Stimulated activated CD4-positive, alpha-beta T cell treated with anti-CD3 and anti-CD28 coated beads, Interleukin-2, amount 100 ng/mL, for 48 hours (primary cell): ENCODE measurements around the gene LSS.

Experiments used
- DNase-seq, 2 donors: peaks; one replicate each; pipeline ENCODE4 v3.0.0-alpha.2; 2020

The LSS gene

DNA sequence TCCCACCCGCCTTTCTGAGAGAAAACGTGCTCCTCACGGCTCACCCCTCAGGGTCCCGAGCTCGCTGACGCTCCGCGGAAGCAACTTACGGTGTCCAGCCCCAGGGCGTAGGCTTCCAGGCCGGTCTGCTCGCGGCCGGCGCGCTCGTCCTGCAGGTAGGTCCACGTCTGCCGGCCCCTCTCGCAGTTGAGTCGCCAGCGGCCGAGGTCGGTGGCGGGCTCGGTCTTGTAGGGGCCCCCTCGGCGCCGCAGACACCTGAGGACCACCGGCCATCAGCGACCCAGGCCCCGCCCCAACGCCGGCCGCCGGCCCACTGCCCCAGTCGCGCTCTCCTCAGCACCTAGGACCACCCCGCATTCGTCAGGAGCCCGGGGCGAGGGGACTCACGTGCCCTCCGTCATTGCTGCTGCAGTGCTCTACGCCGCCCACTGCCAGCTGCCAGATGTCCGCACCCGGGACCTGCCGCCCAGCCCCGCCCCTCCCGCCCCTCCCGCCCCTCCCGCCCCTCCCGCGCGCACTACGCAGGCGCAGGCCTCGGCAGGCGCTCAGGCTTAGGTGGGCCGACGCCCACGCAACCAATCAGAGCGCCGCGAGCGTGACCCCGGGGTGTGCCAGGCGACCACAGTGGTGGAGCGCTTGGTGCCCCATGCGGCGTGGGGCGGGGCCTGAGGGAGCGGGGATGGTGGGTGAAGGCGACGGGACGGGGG, at the start of gene LSS:
Gene LSS (minus strand): TSS at position 430 of the 707 bp plus-strand sequence. CDS start 29 bp downstream, at position 401.
- DNase-seq, result peak; percentile 88 to 94

DNA sequence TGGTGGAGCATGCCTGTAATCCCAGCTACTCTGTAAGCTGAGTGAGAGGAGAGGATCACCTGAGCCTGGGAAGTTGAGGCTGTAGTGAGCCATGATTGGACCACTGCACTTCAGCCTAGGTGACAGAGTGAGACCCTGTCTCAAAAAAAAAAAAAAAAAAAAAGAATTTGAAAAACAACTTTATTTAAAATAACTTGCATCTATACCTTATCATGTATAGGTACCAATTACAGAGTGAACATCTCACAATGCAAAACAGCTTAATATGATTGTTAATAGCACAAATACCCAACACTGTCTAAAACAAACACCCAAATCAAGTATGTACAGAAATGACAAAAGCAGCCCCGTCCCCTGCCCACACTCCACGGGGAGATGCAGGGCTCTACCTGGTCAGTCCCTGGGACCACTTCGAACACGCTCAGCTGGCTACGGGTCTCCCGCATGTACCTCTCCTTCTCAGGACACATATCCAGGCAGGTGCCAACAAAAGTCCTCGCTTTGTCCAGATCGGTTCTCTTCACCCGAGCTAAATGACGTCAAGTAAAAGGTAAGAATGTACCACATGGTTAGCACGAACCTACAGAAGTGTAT, 46.3 kb upstream of the LSS start:
- no peak for DNase-seq

DNA sequence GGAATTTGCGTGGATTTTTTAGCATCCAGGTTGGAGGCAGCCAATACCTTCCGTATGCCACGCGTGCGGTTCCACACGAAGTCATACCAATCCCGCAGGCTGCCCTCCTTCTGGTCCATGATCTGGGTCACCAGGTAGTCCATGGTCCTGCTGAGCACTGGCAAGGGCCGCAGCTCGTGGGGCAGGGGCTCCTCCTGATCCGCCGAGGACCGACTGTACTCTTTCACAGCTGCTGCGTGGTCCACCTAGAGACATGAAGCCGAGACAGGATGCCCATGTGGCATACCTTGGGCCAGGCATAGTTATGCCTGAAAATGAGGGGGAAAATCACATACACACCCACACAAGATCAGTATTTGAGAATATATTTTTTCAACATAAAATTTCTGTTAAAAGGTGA, 44.8 kb upstream of the LSS start:
- DNase-seq, result no peak

DNA sequence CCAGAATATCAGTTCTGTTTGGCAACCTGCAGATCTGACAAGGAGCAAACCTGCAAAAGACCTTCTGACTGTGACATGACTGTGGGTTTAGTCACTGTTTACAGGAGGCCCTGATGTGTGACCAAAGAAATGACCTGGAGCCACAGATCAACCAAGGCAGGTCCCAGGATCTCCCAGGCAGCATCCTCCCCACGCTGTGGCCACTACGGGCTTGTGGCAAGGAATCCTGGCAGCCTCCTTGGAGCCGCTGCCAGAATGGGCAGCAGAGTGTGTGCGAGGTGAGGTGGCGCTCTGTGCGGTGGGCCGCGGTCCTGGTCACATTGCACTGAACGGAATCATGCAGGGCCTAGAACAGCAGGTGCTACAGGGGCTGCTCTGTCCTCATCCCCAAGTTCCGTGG, 40.9 kb upstream of the LSS start:
- no peak for DNase-seq

DNA sequence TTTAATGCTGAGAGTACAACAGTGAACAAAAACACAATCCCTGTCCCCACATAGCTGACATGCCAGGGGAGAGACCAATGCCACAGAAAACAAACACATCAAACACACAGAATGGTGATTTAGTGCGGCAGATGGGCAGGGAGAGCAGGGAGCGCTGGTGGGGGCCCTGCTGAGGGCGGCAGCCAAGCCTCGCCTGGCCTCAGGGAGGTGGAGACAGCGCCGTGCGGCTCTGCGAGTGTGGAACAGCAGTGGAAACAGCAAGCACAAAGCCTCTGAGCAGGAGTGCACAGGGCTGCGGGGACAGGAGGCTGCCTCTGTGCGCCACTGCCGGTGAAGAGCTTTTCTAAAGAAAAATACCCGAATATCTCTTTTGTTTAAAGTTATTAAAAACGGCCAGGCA, 39.8 kb upstream of the LSS start:
- no peak for DNase-seq

DNA sequence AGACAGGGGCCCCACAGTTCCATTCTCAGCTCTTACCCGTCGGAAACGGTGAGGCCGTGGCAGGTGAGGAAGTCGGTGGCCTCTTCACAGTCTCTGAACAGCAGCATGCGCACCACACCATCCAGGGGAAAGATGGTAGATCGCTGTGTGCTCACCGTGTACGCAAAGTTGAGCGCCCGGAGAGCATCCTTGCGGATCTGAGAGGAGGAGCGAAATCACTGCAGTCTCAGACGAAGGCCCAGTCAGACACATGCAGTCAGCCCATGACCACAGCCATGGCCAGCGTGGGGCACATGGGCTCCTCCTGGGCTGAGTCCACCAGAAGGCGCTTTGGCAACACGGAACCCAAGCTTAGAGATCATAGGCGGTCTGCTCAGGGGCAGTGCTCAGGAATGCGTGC, 38.4 kb upstream of the LSS start:
- no peak for DNase-seq

DNA sequence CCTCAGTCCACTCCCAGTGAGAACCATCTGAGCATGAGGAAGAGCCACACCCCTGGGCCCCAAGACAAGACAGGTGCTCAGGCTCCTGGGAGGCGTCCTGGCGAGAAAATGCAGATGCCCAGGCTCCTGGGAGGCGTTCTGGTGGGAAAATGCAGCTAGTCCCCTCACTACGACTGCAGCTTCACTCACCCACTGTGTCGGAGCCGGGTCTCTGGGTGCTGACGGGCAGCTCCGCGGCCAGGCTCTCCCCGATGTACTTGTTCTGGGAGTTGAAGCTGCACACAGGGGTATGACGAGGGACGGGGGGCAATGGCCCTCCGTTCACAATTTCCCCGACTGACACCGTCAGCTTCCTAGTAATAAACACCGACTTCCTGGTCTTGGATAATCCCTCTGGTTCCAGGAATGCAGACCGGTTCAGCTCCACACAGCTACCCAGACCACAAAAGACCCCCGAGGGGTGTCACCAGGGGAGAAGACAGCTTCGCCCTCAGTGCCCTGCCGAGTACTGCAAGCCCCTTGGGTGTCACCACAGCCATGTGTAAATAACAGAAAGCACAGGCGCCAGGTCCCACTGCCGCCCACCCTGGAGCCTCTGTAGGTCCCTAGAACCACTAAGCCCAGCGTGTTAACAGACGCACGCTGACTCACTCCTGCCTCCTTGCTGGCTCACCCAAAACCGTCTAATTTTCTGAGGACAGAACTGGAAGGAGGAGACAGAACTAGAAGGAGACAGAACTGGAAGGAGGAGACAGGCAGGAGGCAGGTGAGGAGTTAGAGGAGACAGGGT, 37.4 kb upstream of the LSS start:
- no peak for DNase-seq

DNA sequence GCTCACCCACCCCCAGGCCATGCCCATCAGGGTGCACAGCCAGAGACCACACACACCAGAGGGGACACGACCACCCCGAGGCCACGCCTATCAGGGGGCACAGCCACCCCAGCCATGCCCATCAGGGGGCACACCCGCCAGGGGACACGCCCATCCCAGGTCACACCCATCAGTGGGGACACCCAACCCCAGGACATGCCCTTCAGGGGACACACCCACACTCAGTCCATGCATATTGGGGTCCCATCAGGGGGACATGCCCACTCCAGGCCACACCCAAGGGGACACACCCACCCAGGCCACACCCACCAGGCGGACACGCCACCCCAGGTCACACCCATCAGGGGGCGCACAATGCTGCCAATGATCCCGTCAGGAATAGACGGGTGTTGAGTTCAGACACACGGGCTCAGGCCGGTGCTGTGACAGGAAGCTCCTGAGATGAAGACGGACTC, 36.1 kb upstream of the LSS start:
- DNase-seq, result no peak

DNA sequence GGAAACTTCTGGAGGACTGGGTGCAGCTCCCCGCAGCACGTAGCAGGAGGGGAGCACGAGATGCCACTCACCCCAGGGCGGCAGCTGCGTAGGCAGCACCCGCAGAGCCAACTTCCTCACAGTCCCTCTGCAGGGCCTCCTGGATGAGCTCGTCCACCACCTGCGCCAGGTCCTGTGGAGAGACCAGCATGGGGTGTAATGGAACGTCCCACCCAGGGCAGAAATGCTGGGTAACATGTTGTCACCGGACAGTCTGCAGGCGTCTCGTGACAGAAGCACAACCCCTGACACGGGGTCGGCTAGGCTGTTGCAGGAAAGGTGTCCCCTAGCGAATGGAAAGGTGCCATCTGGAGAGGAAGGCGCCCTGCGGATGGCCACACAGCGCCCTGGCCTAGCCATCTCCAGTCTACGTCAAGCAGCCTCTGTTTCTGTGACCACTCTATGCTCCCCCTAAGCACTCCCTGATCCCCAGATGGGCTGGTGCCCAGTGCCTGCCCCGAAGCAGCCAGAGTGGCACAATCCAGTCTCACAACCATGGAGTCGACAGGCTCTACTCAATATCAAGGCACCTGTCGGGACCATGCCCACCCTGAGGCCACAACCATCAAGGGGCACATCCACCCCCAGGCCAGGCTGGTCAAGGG, 35.6 kb upstream of the LSS start:
- no peak for DNase-seq

DNA sequence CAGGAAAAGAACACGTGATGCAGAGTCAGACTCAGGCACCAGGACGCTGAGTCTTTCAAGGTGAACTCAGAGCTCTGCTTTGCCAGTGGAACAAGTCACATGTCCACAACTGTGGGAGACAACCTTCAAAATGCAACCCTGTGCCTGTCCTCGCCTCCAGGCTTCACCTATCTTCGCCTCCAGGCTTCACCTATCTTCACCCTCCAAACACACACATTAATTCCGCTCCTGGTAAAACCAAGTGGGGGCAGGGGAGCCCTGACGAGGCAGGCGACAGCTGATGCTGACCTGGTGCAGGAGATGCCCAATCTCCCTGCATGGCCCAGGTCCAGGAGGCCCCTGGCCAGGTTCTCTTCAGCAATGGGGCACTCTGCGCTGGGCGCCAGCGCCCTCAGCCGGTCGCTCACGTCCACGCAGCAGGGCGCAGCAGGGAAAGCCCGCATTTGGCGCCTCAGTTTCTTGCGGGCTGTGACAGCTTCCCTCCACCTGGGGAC, 28.0 kb upstream of the LSS start:
- DNase-seq, result no peak

DNA sequence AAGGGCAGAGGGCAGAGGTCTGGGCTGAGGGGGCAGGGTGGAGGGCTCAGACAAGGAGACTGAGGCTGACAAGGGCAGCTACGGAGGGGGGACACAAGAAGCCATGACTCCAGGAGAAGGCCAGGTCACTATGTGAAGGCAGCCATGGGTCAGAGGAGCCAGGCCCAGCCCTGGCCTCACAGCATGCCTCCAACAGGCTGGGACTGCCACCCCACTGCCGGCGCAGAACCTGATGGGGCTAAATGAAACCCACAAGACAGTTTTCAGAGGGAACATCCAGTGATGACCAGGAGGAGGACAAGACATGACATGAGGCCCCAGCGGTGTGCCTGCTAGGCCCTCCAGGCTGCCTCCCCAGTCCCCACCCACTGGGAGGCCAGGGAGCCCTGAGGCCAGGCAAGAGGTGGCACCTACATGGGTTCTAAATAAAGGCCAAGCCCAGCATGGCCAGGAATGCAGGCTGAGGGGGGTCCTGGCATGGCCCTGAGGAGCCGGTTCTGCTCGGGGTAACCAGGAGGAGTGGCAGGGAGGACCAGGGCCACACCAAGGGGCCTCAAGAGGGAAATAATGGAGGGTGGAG, 27.3 kb upstream of the LSS start:
- DNase-seq, result no peak

DNA sequence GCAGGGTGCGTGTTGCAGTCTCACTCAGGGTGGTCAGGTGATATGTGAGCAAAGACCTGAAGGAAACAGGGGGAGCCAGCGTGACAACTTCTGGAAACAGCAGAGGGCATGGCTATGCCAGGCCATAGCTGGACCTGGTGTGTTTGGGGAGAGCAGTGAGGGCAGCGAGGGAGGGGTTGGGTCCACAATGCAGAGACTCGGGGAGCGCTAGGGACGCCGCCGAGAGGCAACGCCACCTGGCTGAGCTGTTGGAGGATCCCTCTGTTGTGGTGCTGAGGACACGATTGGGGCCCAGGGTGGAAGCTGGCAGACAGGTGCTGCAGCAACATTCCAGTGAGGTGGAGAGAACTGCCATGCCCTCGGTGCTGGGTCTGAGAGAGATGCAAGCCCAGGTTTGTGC, 26.6 kb upstream of the LSS start:
- DNase-seq, result no peak

DNA sequence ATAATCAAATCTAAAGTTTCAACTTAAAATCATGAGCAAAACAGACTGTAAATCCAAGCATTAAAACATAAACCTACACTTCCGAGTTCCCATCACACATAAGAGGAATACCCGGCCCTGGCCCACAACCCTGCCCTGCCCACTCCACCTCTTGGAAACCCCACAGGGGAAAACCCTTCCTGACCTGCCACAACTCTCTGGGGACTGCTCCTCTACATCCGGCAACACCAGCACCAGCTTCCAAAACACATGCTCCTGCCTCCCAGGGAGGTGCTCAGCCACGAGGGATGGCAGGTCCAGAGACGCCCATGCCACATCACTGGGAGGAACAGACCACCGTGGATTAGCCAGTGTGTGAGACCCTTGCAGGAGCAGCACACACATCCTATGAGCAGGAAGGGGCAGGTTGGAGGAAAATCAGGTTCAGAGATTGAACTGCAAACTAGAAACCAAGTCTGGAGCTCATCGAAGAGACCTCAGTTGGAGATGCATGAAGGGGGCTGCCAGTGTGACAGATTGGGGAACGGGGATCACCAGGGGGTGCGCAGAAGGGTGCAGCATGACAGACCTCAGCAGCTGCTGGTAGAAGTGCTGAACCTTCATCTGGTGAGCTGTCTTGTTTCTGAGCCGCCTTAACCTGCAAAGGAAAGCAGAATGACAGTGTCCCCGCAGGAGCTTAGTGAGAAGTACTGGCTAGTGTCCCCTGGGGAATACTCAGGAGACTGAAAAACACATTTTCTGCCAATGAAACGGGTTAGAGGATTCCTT, 25.8 kb upstream of the LSS start:
- no peak for DNase-seq

DNA sequence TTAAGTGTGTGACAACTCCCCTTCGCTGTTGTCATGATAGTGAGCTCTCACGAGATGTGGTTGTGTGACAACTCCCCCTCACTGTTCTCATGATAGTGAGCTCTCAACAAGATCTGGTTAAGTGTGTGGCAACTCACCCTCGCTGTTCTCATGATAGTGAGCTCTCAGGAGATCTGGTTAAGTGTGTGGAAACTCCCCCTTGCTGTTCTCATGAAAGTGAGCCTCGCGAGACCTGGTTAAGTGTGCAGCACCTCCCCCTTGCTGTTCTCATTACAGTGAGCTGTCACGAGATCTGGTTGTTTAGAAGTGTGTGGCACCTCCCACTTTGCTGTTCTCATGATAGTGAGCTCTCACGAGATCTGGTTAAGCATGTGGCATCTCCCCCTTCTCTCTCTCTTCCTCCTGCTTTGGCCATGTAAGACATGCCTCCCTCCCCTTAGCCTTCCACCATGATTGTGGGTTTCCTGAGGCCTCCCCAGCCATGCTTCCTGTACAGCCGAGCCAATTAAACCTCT, 25.1 kb upstream of the LSS start:
- DNase-seq, result peak in 1 of 2 donors; percentile 23

DNA sequence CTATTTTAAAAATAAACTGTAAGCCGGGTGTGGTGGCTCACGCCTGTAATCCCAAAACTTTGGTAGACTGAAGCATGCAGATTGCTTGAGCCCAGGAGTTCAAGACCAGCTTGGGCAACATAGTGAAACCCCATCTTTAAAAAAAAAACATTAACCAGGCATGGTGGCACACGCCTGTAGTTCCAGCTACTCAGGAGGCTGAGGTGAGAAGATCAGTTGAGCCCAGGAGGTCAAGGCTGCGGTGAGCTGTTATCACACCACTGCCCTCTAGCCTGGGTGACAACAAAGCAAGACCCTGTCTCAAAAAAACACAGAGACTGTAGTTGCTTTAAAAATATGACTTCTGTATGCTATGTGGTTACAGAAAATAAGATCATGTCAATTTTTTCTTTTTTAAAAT, 24.3 kb upstream of the LSS start:
- DNase-seq, result no peak

DNA sequence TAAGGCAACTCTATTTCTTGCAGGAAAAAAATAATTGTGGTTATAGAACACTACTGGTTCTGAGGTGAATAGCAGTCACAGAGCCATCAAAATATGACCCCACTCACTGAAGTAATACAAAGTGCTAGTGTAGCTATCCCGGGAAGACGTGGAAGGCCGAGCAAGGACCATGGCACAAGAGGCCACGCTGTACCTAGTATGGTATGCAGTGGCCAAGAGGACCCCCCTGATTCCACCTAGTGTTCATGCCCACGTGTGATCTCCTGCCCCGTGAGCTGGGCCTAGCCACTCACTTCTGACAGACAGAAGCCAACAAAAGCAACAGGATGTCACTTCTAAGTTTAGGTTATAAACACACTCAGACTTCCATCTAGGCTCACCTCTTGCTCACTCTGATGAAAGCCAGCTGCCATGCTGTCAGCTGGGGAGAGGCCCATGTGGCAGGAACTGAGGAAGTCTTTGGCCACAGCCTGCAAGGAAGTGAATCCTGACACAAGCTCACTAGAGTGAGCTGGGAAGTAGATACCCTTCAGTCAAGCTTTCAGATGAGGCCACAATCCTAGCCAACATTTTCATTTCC, 21.7 kb upstream of the LSS start:
- DNase-seq, result no peak

DNA sequence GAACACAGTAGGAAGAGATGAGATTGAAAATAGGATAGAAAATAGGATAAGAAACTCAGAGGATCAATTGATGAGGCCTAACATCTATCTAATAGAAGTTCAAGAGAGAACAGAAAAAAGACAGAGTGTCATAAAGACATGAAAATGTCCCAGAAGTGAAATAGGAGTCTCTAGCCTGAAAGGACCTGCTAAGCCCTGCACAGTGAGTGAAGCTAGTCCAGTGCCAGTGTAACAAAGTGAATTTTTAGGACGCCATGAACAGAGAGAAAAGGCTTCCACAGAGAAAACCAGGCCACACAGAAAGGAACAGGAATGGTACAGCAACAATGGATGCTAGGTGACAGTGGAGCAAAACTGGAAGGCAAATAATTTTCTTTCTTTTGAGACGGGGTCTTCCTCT, 20.3 kb upstream of the LSS start:
- DNase-seq, result no peak

DNA sequence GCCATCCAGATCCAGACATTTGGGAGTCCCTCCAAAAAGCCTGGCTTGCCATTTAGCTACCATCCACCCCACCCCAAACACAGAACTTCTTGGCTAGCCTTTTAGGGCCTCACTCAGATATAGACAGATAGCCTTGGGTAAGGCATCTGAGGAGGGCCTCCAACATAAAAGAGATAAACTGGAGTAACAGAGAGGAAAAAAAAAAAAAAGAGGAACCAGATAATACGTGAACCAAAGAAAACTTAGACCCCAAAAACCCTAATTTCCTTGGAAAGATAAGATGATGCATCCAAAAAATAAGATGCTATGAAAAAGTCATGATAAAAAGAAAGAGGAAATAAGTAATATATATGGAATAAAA, 19.8 kb upstream of the LSS start:
- no peak for DNase-seq

DNA sequence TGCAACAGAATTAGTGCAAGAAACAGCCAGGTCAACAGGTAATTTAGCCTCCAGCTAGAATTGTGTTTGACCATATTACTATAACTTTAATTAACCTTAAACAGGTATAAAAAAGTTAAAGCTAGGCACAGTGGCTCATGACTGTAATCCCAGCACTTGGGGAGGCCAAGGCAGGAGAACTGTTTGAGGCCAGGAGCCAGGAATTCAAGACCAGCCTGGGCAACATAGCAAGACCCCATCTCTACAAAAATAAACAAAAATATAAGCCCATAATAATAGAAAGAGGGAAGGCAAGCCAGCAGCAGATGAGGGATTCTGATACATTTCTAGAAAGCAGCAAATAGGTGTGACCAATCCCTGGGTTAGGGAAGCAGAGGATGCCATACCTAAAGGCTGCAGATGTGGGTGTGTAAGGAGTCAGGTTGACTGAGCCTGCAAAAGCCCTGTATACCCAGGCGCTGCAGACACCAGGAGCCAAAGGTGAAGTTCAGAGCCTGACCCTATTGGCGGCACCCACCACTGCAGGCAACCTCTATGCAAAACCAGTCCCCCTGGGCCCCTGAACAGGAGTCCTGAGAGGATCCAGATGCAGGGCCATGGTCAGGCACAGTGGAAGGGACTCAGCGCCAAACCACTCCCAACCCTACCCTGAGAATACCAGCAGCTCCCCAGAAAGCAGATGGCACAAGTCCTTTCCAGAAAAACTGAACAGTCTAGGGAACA, 19.3 kb upstream of the LSS start:
- DNase-seq, result no peak

DNA sequence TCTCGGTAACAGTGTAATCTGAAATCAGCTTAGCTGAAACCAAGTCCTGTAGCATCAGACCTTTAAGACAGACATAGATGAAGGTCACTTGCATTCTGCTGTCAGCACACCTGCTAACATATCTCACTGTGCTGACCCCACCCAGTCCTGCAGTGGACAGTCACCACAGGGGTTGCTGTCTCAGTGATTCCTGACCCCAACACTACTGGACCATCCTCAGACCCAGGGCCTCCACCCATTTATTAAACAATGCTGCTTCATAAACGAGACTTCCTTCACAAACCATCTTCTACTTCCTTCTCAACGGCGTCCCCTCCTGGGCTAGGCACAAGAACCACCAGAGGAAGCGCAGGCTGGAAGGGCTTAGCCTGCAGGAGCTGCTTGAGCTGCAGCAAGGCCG, 17.8 kb upstream of the LSS start:
- no peak for DNase-seq
